HepG2 (cell line): ENCODE results near the gene TMIGD2. TPM values are rescaled to one million over a fixed set of nuclear protein-coding genes. Genes with fewer than 3 reads are reported as not detected.

Experiments
- CREB1 ChIP-seq, 2 experiments: fragments of 450-650 bp in 1 of 2; IDR thresholded peaks; 2 replicates each; pipeline ENCODE4 v1.6.1; 2016 to 2017; ENCODE audit warnings: control low read depth in 1 of 2, mild to moderate bottlenecking in 1 of 2, missing compliant biosample characterization in 1 of 2, missing genetic modification characterization in 1 of 2
- GFI1 ChIP-seq: sonication (generic); formaldehyde crosslinking; IDR thresholded peaks from 2 replicates; pipeline ENCODE4 v1.5.0; 2020; ENCODE audit warnings: missing genetic modification reagents, mild to moderate bottlenecking, borderline replicate concordance
- HNF1B ChIP-seq: sonication (generic); formaldehyde crosslinking; IDR thresholded peaks from 2 replicates; pipeline ENCODE4 v1.5.1; 2020; ENCODE audit warnings: mild to moderate bottlenecking, moderate library complexity, missing genetic modification reagents
- LCORL ChIP-seq, 2 experiments: fragments of 450-650 bp in 1 of 2; sonication (generic) in 1 of 2; formaldehyde crosslinking in 1 of 2; IDR thresholded peaks; 2 replicates each; pipeline versions ENCODE4 v1.5.0 to v1.6.1; 2017 to 2020; ENCODE audit warnings: antibody characterized with exemption in 1 of 2, missing genetic modification reagents in 1 of 2
- NR2F1 ChIP-seq, 2 experiments: fragments of 450-650 bp in 1 of 2; formaldehyde crosslinking in 1 of 2; IDR thresholded peaks; 2 replicates each; pipeline versions ENCODE4 v1.5.0 to v1.6.1; 2016 to 2020; ENCODE audit warnings: mild to moderate bottlenecking in 1 of 2, missing compliant biosample characterization in 1 of 2, missing genetic modification reagents in 1 of 2, moderate library complexity in 1 of 2
- RFXAP ChIP-seq: sonication (generic); formaldehyde crosslinking; IDR thresholded peaks from 2 replicates; pipeline ENCODE4 v1.4.0; 2020; ENCODE audit warnings: missing genetic modification reagents, borderline replicate concordance
- SETDB1 ChIP-seq: sonication (generic); formaldehyde crosslinking; IDR thresholded peaks from 2 replicates; pipeline ENCODE4 v1.5.1; 2020; ENCODE audit warnings: missing genetic modification reagents, mild to moderate bottlenecking, borderline replicate concordance
- SIX4 ChIP-seq: sonication (generic); formaldehyde crosslinking; IDR thresholded peaks from 2 replicates; pipeline ENCODE4 v1.4.0; 2020; ENCODE audit warnings: missing genetic modification reagents
- SP1 ChIP-seq, 2 experiments: fragments of 450-650 bp in 1 of 2; sonication (generic) in 1 of 2; formaldehyde crosslinking in 1 of 2; IDR thresholded peaks; 2 replicates each; pipeline versions ENCODE4 v1.4.0 to v1.6.1; 2016 to 2020; ENCODE audit warnings: missing genetic modification reagents in 1 of 2
- SP2 ChIP-seq: sonication (generic); formaldehyde crosslinking; IDR thresholded peaks from 2 replicates; pipeline ENCODE4 v1.5.1; 2020; ENCODE audit warnings: mild to moderate bottlenecking, missing genetic modification reagents
- TBL1XR1 ChIP-seq: fragments of 150-350 bp; IDR thresholded peaks from 2 replicates; pipeline ENCODE4 v1.6.1; 2014; ENCODE audit warnings: borderline replicate concordance, low read length; ENCODE audit not compliant: partially characterized antibody
- ZFP36L2 ChIP-seq: sonication (generic); formaldehyde crosslinking; IDR thresholded peaks from 2 replicates; pipeline ENCODE4 v1.4.0; 2020; ENCODE audit warnings: missing genetic modification reagents
- ZMYM4 ChIP-seq: sonication (generic); formaldehyde crosslinking; IDR thresholded peaks from 2 replicates; pipeline ENCODE4 v1.8.1; 2023; ENCODE audit warnings: mild to moderate bottlenecking, missing genetic modification reagents
- ZNF501 ChIP-seq: sonication (generic); formaldehyde crosslinking; IDR thresholded peaks from 2 replicates; pipeline ENCODE4 v1.5.1; 2020; ENCODE audit warnings: mild to moderate bottlenecking, moderate library complexity, missing genetic modification reagents
- ZNF547 ChIP-seq: sonication (generic); formaldehyde crosslinking; IDR thresholded peaks from 2 replicates; pipeline ENCODE4 v1.5.1; 2020; ENCODE audit warnings: mild to moderate bottlenecking, missing genetic modification reagents
- ZNF652 ChIP-seq: IDR thresholded peaks from 2 replicates; pipeline ENCODE4 v1.6.1; 2016; ENCODE audit warnings: low read depth, borderline replicate concordance
- ZNF713 ChIP-seq: sonication (generic); formaldehyde crosslinking; IDR thresholded peaks from 2 replicates; pipeline ENCODE4 v1.4.0; 2020; ENCODE audit warnings: mild to moderate bottlenecking, missing genetic modification reagents
- ZNF883 ChIP-seq: sonication (generic); formaldehyde crosslinking; IDR thresholded peaks from 2 replicates; pipeline ENCODE4 v1.5.1; 2020; ENCODE audit warnings: mild to moderate bottlenecking, missing genetic modification reagents; ENCODE audit errors: not compliant biosample characterization
- polyA plus RNA-seq, 8 experiments: library from polyadenylated mRNA; depleted of rRNA in 3 of 8; stranded (reverse) in 7 of 8; unstranded in 1 of 8; fragments of >200 nt; fragmentation: Illumina TruSeq in 4 of 8; extraction: Trizol in 4 of 8; gene quantifications; 2 replicates each; pipeline versions ENCODE4 v1.2.1 to v1.2.3, GENCODE V29; 2011 to 2016; ENCODE audit warnings: low read depth in 4 of 8, missing spikeins in 1 of 8, mixed read lengths in 1 of 8; ENCODE audit not compliant: insufficient read depth in 1 of 8
- total RNA-seq, 5 experiments: library from RNA; depleted of rRNA; stranded (reverse); fragments of >200 nt; fragmentation: Illumina TruSeq; extraction: Trizol; gene quantifications; 2 replicates each; pipeline ENCODE4 v1.2.3, GENCODE V29; 2016; ENCODE audit warnings: low read depth in 1 of 5
- TF ChIP-seq, protein P1 (sequence below): sonication (generic); formaldehyde crosslinking; IDR thresholded peaks from 2 replicates; pipeline ENCODE4 v1.4.0; 2020; ENCODE audit warnings: missing genetic modification reagents
- TF ChIP-seq, protein P2 (sequence below): sonication (generic); formaldehyde crosslinking; IDR thresholded peaks from 2 replicates; pipeline ENCODE4 v1.5.0; 2020; ENCODE audit warnings: mild to moderate bottlenecking, missing genetic modification reagents, borderline replicate concordance

The TMIGD2 gene
- total and polyA plus RNA-seq, 2 of the 13 experiments (the other 11 are each of a cell fraction or from before 2014, with no cell fraction given), result 0.11 to 1.0 TPM

- TF ChIP-seq ZNF713 (CRISPR knock-in tag) (no peak), SIX4 (no peak), CREB1 (IDR thresholded peaks at IDR 0.05) (no peak), CREB1 (CRISPR knock-in tag; IDR thresholded peaks at IDR 0.05) (peak; percentile 24; the same call in 1 of the 2 replicates), NR2F1 (CRISPR knock-in tag; IDR thresholded peaks at IDR 0.05) (peak; percentile 44 to 45; a peak in 2 of 4 replicates), ZNF501 (CRISPR knock-in tag) (peak; percentile 73; the same call in 1 of the 2 replicates), RFXAP (peak; percentile 28; the same call in 1 of the 2 replicates), ZMYM4 (CRISPR knock-in tag) (peak; percentile 60), TBL1XR1 (no peak), HNF1B (peak; percentile 30; the same call in 1 of the 2 replicates), GFI1 (CRISPR knock-in tag) (peak; percentile 32; the same call in 1 of the 2 replicates), ZFP36L2 (no peak), SP1 (IDR thresholded peaks at IDR 0.05) (no peak), SP1 (CRISPR knock-in tag; IDR thresholded peaks at IDR 0.05) (peak; percentile 89), ZNF652 (CRISPR knock-in tag) (peak; percentile 99), SETDB1 (CRISPR knock-in tag) (no peak), ZNF883 (CRISPR knock-in tag) (peak; percentile 53), SP2 (peak; percentile 83), ZNF547 (CRISPR knock-in tag) (peak; percentile 19; the same call in 1 of the 2 replicates), LCORL (IDR thresholded peaks at IDR 0.05) (no peak), LCORL (CRISPR knock-in tag; IDR thresholded peaks at IDR 0.05) (0 out of 2 replicates have a peak, but pooled peaks have one; percentile 28)
- TF ChIP-seq, protein P1, sequence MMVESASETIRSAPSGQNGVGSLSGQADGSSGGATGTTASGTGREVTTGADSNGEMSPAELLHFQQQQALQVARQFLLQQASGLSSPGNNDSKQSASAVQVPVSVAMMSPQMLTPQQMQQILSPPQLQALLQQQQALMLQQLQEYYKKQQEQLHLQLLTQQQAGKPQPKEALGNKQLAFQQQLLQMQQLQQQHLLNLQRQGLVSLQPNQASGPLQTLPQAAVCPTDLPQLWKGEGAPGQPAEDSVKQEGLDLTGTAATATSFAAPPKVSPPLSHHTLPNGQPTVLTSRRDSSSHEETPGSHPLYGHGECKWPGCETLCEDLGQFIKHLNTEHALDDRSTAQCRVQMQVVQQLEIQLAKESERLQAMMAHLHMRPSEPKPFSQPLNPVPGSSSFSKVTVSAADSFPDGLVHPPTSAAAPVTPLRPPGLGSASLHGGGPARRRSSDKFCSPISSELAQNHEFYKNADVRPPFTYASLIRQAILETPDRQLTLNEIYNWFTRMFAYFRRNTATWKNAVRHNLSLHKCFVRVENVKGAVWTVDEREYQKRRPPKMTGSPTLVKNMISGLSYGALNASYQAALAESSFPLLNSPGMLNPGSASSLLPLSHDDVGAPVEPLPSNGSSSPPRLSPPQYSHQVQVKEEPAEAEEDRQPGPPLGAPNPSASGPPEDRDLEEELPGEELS (CRISPR knock-in tag), result 0 out of 2 replicates have a peak, but pooled peaks have one; percentile 9
- TF ChIP-seq, protein P2, sequence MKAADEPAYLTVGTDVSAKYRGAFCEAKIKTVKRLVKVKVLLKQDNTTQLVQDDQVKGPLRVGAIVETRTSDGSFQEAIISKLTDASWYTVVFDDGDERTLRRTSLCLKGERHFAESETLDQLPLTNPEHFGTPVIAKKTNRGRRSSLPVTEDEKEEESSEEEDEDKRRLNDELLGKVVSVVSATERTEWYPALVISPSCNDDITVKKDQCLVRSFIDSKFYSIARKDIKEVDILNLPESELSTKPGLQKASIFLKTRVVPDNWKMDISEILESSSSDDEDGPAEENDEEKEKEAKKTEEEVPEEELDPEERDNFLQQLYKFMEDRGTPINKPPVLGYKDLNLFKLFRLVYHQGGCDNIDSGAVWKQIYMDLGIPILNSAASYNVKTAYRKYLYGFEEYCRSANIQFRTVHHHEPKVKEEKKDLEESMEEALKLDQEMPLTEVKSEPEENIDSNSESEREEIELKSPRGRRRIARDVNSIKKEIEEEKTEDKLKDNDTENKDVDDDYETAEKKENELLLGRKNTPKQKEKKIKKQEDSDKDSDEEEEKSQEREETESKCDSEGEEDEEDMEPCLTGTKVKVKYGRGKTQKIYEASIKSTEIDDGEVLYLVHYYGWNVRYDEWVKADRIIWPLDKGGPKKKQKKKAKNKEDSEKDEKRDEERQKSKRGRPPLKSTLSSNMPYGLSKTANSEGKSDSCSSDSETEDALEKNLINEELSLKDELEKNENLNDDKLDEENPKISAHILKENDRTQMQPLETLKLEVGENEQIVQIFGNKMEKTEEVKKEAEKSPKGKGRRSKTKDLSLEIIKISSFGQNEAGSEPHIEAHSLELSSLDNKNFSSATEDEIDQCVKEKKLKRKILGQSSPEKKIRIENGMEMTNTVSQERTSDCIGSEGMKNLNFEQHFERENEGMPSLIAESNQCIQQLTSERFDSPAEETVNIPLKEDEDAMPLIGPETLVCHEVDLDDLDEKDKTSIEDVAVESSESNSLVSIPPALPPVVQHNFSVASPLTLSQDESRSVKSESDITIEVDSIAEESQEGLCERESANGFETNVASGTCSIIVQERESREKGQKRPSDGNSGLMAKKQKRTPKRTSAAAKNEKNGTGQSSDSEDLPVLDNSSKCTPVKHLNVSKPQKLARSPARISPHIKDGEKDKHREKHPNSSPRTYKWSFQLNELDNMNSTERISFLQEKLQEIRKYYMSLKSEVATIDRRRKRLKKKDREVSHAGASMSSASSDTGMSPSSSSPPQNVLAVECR (CRISPR knock-in tag), result peak; percentile 51; the same call in 1 of the 2 replicates
Observed at GRCh38 chr19:4284176-4284958, 17.8 kb downstream of the TMIGD2 start (continued).
